Astrocyte of the spinal cord (primary cell): ENCODE results near the gene MCRS1.
A peak's percentile ranks its signal among the peaks of the same experiment; 100 is the strongest.
"Not testable (repeated sequence)": the region's sequence is repeated elsewhere in the genome, so short reads cannot be mapped to it uniquely, and the experiment has no call there.

Source experiments
- DNase-seq: peaks from one replicate; pipeline ENCODE4 v3.0.0; 2011; ENCODE audit warnings: low read depth, low spot score
- H3K4me3 ChIP-seq: 2 replicates; pipeline ENCODE4 v1.5.1; 2011; ENCODE audit warnings: low read depth, mild to moderate bottlenecking, low read length, moderate library complexity
- CTCF ChIP-seq: IDR thresholded peaks from 2 replicates; pipeline ENCODE4 v1.5.1; 2012; ENCODE audit warnings: low read depth, mild to moderate bottlenecking, low read length, inconsistent platforms
- in situ Hi-C: cut with HindIII; loops from 2 replicates; pipeline ENCODE4 v1.10.0; 2017; ENCODE audit warnings: low sequenced_read_pairs

MCRS1 gene, protein sequence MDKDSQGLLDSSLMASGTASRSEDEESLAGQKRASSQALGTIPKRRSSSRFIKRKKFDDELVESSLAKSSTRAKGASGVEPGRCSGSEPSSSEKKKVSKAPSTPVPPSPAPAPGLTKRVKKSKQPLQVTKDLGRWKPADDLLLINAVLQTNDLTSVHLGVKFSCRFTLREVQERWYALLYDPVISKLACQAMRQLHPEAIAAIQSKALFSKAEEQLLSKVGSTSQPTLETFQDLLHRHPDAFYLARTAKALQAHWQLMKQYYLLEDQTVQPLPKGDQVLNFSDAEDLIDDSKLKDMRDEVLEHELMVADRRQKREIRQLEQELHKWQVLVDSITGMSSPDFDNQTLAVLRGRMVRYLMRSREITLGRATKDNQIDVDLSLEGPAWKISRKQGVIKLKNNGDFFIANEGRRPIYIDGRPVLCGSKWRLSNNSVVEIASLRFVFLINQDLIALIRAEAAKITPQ

DNA sequence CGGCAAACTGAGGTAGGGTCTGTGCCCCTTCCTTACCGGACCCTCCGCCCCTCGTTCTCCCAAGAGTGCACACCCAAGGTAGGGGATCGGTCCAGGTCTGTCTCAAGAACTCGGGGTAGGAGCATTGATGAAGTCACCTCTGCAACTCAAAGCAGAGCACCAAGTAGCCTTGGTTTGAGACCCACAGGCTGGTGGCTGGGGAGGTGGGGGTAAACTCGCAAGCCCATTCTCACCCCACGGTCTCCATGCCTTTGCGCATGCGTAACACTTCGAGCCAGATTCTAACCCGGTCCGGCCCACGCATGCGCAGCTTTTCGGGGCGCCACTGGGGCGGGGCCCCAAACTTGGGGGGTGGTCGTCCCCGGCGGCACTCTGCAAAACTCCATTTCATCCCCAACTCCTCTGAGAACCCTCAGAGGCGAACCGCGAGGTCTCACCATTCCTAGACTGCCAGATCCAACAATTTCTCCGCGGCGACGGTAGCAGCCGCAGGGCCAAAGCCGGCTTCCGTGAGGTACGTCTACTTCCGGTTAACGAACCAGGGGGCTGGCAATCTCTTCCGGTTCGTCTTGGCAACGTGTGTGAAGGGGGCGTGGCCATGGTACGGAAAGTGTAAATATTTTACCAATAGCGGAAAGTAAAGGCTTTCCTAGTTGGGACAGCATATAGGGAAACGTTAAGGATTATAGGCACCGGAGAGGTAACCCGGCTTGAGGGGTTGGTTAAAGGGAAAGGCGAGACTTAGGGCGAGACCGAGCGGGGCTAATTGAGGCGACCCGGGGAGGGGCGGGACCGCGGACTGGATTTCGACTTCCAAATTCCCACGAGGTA lies at the start of gene MCRS1:
MCRS1 (minus strand) TSS at position 532 of the 831 bp plus-strand sequence. CDS start 1,411 bp downstream, outside the sequence.
- TF ChIP-seq CTCF, result no peak
- H3K4me3 ChIP-seq, result peak within 1 kb of the TSS; percentile 79
- in situ Hi-C loops, result no loop called here
- DNase-seq, result peak; percentile 92

DNA sequence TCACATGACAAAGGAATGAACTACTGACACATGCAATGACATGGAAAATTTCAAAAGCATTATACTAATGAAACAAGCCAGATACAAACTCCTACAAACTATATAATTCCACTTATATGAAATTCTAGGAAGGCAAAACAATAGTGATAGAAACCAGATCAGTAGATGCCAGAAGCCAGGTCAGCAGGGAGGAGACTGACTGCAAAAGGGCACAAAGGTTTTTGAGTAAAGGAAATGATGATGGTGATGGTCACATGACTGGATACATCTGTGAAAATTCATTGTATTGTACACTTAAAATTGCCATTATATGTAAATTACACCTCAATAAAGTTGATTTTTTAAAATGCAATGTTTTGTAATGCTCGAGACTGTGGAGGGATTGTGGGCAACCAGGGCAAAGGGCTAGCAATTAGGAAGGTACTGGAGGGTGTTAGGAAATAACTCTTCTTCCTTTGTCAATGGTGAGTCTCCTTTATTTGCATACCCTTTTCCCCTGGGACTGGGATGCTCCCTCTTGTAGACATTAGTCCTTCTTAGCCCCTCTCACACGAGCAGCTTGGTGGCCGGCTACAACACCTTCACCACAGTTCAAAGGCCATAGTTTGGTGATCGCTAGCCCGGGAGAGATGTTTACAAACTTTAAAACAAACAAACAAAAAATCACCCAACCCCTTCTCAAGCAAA lies 48.7 kb upstream of the MCRS1 start:
- no peak overlapping the region for H3K4me3 ChIP-seq
- DNase-seq, result no peak
- in situ Hi-C loops, result no loop called here
- no peak for TF ChIP-seq CTCF

DNA sequence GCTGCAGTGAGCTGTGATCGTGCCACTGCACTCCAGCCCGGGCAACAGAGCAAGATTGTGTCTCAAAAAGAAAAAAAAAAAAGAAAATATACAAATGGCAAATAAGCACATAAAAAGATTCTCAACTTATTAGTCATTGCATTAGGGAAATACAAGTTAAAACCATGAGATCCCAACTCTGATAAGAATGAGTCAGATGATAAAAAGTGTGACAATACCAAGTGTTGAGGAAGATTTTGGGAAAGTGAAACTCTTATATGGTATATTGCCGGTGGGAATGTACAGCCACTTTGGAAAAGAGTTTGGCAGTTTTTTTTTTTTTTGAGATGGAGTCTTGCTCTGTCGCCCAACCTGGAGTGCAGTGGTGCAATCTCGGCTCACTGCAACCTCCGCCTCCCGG lies 47.8 kb upstream of the MCRS1 start:
- in situ Hi-C loops, result no loop called here
- DNase-seq, result no peak
- no peak for TF ChIP-seq CTCF
- no peak overlapping the region for H3K4me3 ChIP-seq

DNA sequence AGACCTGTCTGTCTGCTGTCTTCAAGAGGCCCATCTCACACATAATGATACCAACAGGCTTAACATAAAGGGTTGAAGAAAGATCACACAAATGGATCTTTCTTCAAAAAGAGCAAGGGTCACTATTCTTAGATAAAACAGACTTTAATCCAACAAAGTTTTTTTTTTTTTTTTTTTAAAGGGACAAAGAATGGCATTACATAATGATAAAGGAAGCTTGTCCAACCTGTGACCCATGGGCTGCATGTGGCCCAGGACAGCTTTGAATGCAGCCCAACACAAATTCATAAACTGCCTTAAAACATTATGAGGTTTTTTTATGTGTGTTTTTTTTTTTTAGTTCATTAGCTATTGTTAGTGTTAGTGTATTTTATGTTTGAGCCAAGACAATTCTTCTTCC lies 44.3 kb upstream of the MCRS1 start:
- no peak for TF ChIP-seq CTCF
- in situ Hi-C loops, result no loop called here
- no peak overlapping the region for H3K4me3 ChIP-seq
- no peak for DNase-seq

DNA sequence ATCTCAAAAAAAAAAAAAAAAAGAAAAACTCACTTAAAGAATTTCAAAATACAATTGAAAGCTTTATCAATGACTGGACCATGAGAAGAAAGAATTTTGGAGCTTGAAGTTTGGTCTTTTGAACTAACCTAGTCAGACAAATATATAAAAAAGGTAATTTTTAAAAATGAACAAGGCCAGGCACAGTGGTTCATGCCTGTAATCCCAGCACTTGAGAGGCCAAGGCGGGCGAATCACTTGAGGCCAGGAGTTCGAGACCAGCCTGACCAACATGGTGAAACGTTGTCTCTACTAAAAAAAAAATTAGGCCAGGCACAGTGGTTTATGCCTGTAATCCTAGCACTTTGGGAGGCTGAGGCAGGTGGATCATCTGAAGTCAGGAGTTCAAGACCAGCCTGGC lies 42.8 kb upstream of the MCRS1 start:
- H3K4me3 ChIP-seq, DNase-seq, in situ Hi-C loops: not testable (repeated sequence)

GRCh38 chr12:49609875-49610154 lies 41.9 kb upstream of the MCRS1 start:
- in situ Hi-C loops, result no loop called here
- no peak for DNase-seq
- no peak for TF ChIP-seq CTCF
- H3K4me3 ChIP-seq, result no peak overlapping the region
